Measurements from ENCODE around the gene PRODH. TPM values are rescaled to one million over a fixed set of nuclear protein-coding genes. Genes with fewer than 3 reads are reported as not detected.

The PRODH gene
- polyA plus RNA-seq, 1 of the 3 experiments (the other 2 are of a cell fraction), result 0.03 TPM

- H3K79me2 ChIP-seq (ENCODE audit: insufficient read depth), result no peaks in the 10 kb centered on the region
- TF ChIP-seq FOSL2 (IDR thresholded peaks at IDR 0.05; ENCODE audit: borderline replicate concordance, low read depth) (no peak), ZBTB33 (IDR thresholded peaks at IDR 0.05; ENCODE audit: borderline replicate concordance, low read depth) (no peak), REST (IDR thresholded peaks at IDR 0.05; ENCODE audit: low read depth, low read length) (no peak), TAF1 (IDR thresholded peaks at IDR 0.05; ENCODE audit: borderline replicate concordance, low read depth, low read length) (no peak), USF1 (IDR thresholded peaks at IDR 0.05; ENCODE audit: borderline replicate concordance, low read depth) (no peak), RAD21 (IDR thresholded peaks at IDR 0.05; ENCODE audit: low read length) (no peak), IRF3 (IDR thresholded peaks at IDR 0.05; ENCODE audit: low read depth, low read length) (no peak), EZH2phosphoT487 (IDR thresholded peaks at IDR 0.05; ENCODE audit: borderline replicate concordance, low read depth) (no peak), NFIC (IDR thresholded peaks at IDR 0.05; ENCODE audit: borderline replicate concordance) (no peak), POLR2AphosphoS5 (IDR thresholded peaks at IDR 0.05; ENCODE audit: low read depth, low read length) (no peak), FOXJ3 (CRISPR knock-in tag; IDR thresholded peaks at IDR 0.05) (no peak), USF2 (IDR thresholded peaks at IDR 0.05; ENCODE audit: borderline replicate concordance, low read depth, low read length) (no peak), CHD2 (IDR thresholded peaks at IDR 0.05; ENCODE audit: low read length, partially characterized antibody) (no peak)
- H3K9ac ChIP-seq, result peak overlapping the region; percentile 48; the same call in 1 of the 2 replicates
- WGBS (ENCODE audit: low lambda C conversion rate), result 14% methylated on average over 13 of the region's 28 CpGs
- H3F3A ChIP-seq (replicated peaks; ENCODE audit: insufficient read depth), result no peaks in the 10 kb centered on the region
- ChIA-PET CTCF (no interaction called here), POLR2A (no interaction called here)
- no peaks in the 10 kb centered on the region for H3K9me2 ChIP-seq
- H3K4me2 ChIP-seq, result peak overlapping the region; percentile 85
- H4K20me1 ChIP-seq (ENCODE audit: insufficient read depth), result no peaks in the 10 kb centered on the region
- DNase-seq, result peak; percentile 65
- no peaks in the 10 kb centered on the region for H3K9me3 ChIP-seq
- no peaks in the 10 kb centered on the region for H3K27me3 ChIP-seq (ENCODE audit: insufficient read depth)
- H3K27ac ChIP-seq (ENCODE audit: low read depth in 2 of 2, low read length in 1 of 2), result no peak overlapping the region; a peak in 1 of 4 replicates
- H3K4me3 ChIP-seq (ENCODE audit: low read depth in 2 of 2, low read length in 1 of 2), result peak overlapping the region; percentile 58 to 59; a peak in 3 of 4 replicates
- no peak overlapping the region for H2AFZ ChIP-seq (ENCODE audit: low read depth)
- peaks cover 0 to 27% of the 10 kb centered on the region in 2 experiments; a peak in 1 of 4 replicates for H3K4me1 ChIP-seq (ENCODE audit: control insufficient read depth in 1 of 2, insufficient read depth in 2 of 2, low read depth in 1 of 2, low read length in 1 of 2)
- no peaks in the 10 kb centered on the region for H3K36me3 ChIP-seq (replicated peaks in 1 of 2; ENCODE audit: control insufficient read depth in 1 of 2, insufficient read depth in 2 of 2, low read length in 1 of 2)
These were observed 34.8 kb upstream of the PRODH start for GRCh38 chr22:18970948-18971315.
